Osteoblast (primary cell): ENCODE data around the gene RPS6KA2. TPM values are rescaled to one million over a fixed set of nuclear protein-coding genes. Genes with fewer than 3 reads are reported as not detected.

Source experiments
- DNase-seq: peaks from one replicate; pipeline ENCODE4 v3.0.0; 2011; ENCODE audit warnings: low spot score, mixed read lengths; ENCODE audit not compliant: insufficient read length; ENCODE audit errors: missing footprints
- H2AFZ ChIP-seq: 2 replicates; pipeline ENCODE4 v1.6.0; 2011; ENCODE audit warnings: mild to moderate bottlenecking, low read length
- H3K27ac ChIP-seq: 2 replicates; pipeline ENCODE4 v1.5.1; 2011; ENCODE audit warnings: mild to moderate bottlenecking, low read depth, low read length, moderate library complexity
- H3K27me3 ChIP-seq: 2 replicates; pipeline ENCODE4 v1.6.0; 2012; ENCODE audit warnings: mild to moderate bottlenecking, control low read depth, inconsistent platforms, low read length, moderate library complexity; ENCODE audit not compliant: insufficient read depth
- H3K36me3 ChIP-seq: 2 replicates; pipeline ENCODE4 v1.5.1; 2011; ENCODE audit warnings: mild to moderate bottlenecking, low read length, control low read depth, moderate library complexity; ENCODE audit not compliant: insufficient read depth
- H3K4me1 ChIP-seq: 2 replicates; pipeline ENCODE4 v1.5.1; 2011; ENCODE audit warnings: mild to moderate bottlenecking, low read length, control low read depth, moderate library complexity; ENCODE audit not compliant: insufficient read depth
- H3K4me2 ChIP-seq: 2 replicates; pipeline ENCODE4 v1.6.0; 2011; ENCODE audit warnings: mild to moderate bottlenecking, low read length; ENCODE audit not compliant: insufficient read depth
- H3K4me3 ChIP-seq: fragments of 200-600 bp; sonication (generic); 3 replicates; pipeline ENCODE4 v1.5.1; 2012; ENCODE audit warnings: mild to moderate bottlenecking, low read length, inconsistent platforms; ENCODE audit not compliant: insufficient read depth
- H3K79me2 ChIP-seq: 2 replicates; pipeline ENCODE4 v1.6.0; 2012; ENCODE audit warnings: mild to moderate bottlenecking, low read length, control low read depth, inconsistent platforms; ENCODE audit not compliant: insufficient read depth
- H3K9me3 ChIP-seq: 2 replicates; pipeline ENCODE4 v1.5.1; 2011; ENCODE audit warnings: low read depth, low read length, control low read depth
- H4K20me1 ChIP-seq: 2 replicates; pipeline ENCODE4 v1.6.0; 2012; ENCODE audit warnings: mild to moderate bottlenecking, low read length, control low read depth; ENCODE audit not compliant: insufficient read depth
- total RNA-seq: library from RNA; depleted of rRNA; stranded (reverse); fragments of >200 nt; gene quantifications from 2 replicates; pipeline ENCODE4 v1.2.3, GENCODE V29; 2012
- TF ChIP-seq, protein P1 (sequence below): IDR thresholded peaks from 2 replicates; pipeline ENCODE4 v1.5.1; 2011; ENCODE audit warnings: mild to moderate bottlenecking, low read depth, low read length, moderate library complexity; ENCODE audit errors: extremely low read depth

RPS6KA2 gene
- total RNA-seq, 1 donor = 113 TPM

DNA sequence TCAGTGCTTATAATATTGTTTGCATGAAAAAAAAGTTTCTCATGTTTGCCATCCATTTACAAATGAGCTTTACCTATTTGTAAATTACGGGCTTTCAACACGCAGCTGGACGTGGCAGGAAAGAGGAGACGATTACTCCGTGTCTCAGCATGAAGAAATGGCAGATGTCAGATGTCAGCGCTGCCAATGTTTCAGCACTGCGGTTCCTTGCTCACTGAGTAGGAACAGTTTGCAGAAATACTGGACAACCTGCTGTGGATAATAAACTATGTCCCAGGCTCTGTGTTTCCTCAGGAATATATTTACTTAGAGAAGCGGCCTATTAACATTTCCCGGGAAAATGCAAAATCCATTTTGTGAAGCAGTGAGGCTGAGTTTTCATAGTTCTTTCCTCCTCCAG is 63.2 kb downstream of the RPS6KA2 start:
- peaks cover 58% of the 10 kb centered on the region for H3K79me2 ChIP-seq
- TF ChIP-seq, protein P1, sequence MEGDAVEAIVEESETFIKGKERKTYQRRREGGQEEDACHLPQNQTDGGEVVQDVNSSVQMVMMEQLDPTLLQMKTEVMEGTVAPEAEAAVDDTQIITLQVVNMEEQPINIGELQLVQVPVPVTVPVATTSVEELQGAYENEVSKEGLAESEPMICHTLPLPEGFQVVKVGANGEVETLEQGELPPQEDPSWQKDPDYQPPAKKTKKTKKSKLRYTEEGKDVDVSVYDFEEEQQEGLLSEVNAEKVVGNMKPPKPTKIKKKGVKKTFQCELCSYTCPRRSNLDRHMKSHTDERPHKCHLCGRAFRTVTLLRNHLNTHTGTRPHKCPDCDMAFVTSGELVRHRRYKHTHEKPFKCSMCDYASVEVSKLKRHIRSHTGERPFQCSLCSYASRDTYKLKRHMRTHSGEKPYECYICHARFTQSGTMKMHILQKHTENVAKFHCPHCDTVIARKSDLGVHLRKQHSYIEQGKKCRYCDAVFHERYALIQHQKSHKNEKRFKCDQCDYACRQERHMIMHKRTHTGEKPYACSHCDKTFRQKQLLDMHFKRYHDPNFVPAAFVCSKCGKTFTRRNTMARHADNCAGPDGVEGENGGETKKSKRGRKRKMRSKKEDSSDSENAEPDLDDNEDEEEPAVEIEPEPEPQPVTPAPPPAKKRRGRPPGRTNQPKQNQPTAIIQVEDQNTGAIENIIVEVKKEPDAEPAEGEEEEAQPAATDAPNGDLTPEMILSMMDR = no peak
- H3K4me1 ChIP-seq = peaks cover 34% of the 10 kb centered on the region
- H3K4me2 ChIP-seq = no peak overlapping the region
- H4K20me1 ChIP-seq = no peaks in the 10 kb centered on the region
- no peak for DNase-seq
- H3K27me3 ChIP-seq = no peaks in the 10 kb centered on the region
- no peaks in the 10 kb centered on the region for H3K36me3 ChIP-seq
- H3K4me3 ChIP-seq = no peak overlapping the region
- no peak overlapping the region for H2AFZ ChIP-seq
- H3K9me3 ChIP-seq = no peaks in the 10 kb centered on the region
- no peak overlapping the region for H3K27ac ChIP-seq

DNA sequence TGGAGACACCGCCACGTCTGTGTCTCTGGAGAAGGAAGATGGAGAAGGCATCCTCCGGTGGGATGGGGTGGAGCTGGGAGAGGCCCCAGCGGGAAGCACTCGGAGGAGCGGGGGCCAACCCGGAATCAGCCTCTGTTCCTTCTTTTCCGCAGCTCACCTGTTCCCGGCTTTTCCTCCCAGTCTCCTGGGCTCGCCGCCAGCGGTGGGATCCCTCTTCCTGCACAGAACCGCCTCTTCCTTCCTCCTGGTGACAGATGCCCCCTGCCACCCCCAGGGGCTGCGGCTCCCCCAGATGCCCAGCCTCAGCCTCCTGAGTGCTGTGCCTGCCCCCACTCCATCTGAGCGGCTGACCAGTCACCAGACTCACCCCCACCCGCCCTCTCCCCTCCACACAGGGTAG is 63.9 kb downstream of the RPS6KA2 start:
- Histone ChIP-seq H3K79me2 (peaks cover 58% of the 10 kb centered on the region), H3K27ac (no peak overlapping the region), H3K4me1 (peaks cover 40% of the 10 kb centered on the region), H4K20me1 (no peaks in the 10 kb centered on the region), H2AFZ (no peak overlapping the region), H3K4me3 (no peak overlapping the region), H3K4me2 (no peak overlapping the region), H3K36me3 (no peaks in the 10 kb centered on the region), H3K9me3 (no peaks in the 10 kb centered on the region), H3K27me3 (no peaks in the 10 kb centered on the region)
- no peak for DNase-seq
- TF ChIP-seq, protein P1 = no peak

DNA sequence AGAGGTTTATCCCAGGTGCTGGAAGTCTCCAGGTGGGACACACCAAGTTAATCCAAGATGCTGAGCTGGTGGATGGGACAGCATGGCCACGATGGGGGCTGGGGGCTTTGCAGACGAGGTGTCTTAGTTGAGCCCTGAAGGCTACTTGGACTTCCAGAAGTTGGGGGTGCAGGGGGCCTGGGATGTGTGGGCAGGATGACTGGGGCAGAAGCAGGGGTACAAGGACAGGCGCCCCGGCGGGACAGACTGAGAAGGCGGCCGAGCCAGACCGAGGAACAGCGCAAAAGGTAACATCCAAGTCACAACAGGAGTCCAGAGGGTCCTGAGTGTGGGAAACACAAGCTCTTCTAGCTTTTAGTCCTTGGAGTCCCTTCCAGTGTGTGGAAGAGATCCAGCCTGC is 64.3 kb downstream of the RPS6KA2 start:
- Histone ChIP-seq H3K4me2 (no peak overlapping the region), H3K36me3 (no peaks in the 10 kb centered on the region), H3K79me2 (peaks cover 56% of the 10 kb centered on the region), H3K27ac (peak overlapping the region; percentile 65), H3K4me3 (no peak overlapping the region), H3K27me3 (no peaks in the 10 kb centered on the region), H4K20me1 (no peaks in the 10 kb centered on the region), H2AFZ (no peak overlapping the region), H3K4me1 (peaks cover 44% of the 10 kb centered on the region), H3K9me3 (no peaks in the 10 kb centered on the region)
- TF ChIP-seq, protein P1 = no peak
- DNase-seq = no peak

DNA sequence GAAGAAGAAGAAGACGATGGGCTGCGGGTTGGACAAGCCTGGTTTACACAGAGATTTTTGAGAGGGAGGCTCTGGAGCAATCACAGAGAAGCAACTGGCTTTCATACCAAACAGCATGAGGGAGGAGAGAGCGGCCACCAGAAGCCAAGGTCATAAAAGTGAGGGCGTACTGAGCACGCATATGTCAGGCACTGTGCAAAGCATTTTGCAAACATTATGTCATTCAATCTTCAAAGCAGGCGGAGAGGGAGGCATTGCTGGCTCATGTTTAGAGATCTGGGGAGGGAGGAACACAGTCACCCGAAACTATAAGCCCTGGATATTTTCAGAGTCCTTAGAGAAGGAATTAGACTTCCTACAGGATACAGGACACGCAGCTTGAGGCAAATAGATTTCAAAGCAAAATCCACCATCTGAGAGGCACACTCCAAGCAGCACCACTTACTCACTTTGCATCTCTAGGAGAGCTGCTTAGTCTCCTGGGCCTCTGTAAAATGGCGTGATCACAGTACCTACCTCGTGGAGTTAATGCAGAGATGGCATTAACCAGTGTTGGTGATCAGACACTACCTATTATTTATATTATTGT is 65.2 kb downstream of the RPS6KA2 start:
- DNase-seq = no peak
- Histone ChIP-seq H4K20me1 (no peaks in the 10 kb centered on the region), H3K4me2 (no peak overlapping the region), H3K79me2 (peaks cover 59% of the 10 kb centered on the region), H3K27me3 (no peaks in the 10 kb centered on the region), H3K9me3 (no peaks in the 10 kb centered on the region), H3K36me3 (no peaks in the 10 kb centered on the region), H3K27ac (peak overlapping the region; percentile 65), H3K4me3 (no peak overlapping the region), H2AFZ (no peak overlapping the region), H3K4me1 (peaks cover 46% of the 10 kb centered on the region)
- TF ChIP-seq, protein P1 = no peak
